ENCODE measurements around the gene SHC4.

SHC4 gene

GRCh38 chr15:48803877-48804276, 159.8 kb downstream of the SHC4 start:
- no peak for TF ChIP-seq CTCF (IDR thresholded peaks at IDR 0.05; ENCODE audit: unreplicated experiment in 3 of 3)

GRCh38 chr15:48802867-48803266, 160.9 kb downstream of the SHC4 start:
- Mint-ChIP-seq H3K36me3 (ENCODE audit: low read depth) (no peaks in the 10 kb centered on the region), H3K4me1 (peaks cover 40% of the 10 kb centered on the region), H3K27me3 (ENCODE audit: low read depth) (no peaks in the 10 kb centered on the region), H3K27ac (no peak overlapping the region), H3K4me3 (no peak overlapping the region), H3K9me3 (no peaks in the 10 kb centered on the region)
- TF ChIP-seq CTCF (IDR thresholded peaks at IDR 0.05; ENCODE audit: unreplicated experiment in 3 of 3), result no peak

More at GRCh38 chr15:48803877-48804276, 159.8 kb downstream of the SHC4 start:
- no peaks in the 10 kb centered on the region for H3K36me3 Mint-ChIP-seq (ENCODE audit: low read depth)
- no peak overlapping the region for H3K4me3 Mint-ChIP-seq
- no peak overlapping the region for H3K27ac Mint-ChIP-seq
- H3K27me3 Mint-ChIP-seq (ENCODE audit: low read depth), result no peaks in the 10 kb centered on the region
- H3K9me3 Mint-ChIP-seq, result no peaks in the 10 kb centered on the region
- H3K4me1 Mint-ChIP-seq, result peaks cover 33% of the 10 kb centered on the region

- Mint-ChIP-seq H3K27me3 (ENCODE audit: low read depth) (no peaks in the 10 kb centered on the region), H3K36me3 (ENCODE audit: low read depth) (no peaks in the 10 kb centered on the region), H3K4me3 (no peak overlapping the region), H3K9me3 (no peaks in the 10 kb centered on the region), H3K4me1 (peaks cover 41% of the 10 kb centered on the region), H3K27ac (no peak overlapping the region)
- no peak for TF ChIP-seq CTCF (IDR thresholded peaks at IDR 0.05; ENCODE audit: unreplicated experiment in 3 of 3)
Measured at GRCh38 chr15:48802257-48802656, 161.5 kb downstream of the SHC4 start.

GRCh38 chr15:48800811-48801455, 162.8 kb downstream of the SHC4 start:
- Mint-ChIP-seq H3K27ac (peak overlapping the region; percentile 16 to 45 (median 28)), H3K27me3 (ENCODE audit: low read depth) (no peaks in the 10 kb centered on the region), H3K36me3 (ENCODE audit: low read depth) (no peaks in the 10 kb centered on the region), H3K4me1 (peaks cover 29% of the 10 kb centered on the region), H3K4me3 (no peak overlapping the region), H3K9me3 (no peaks in the 10 kb centered on the region)
- TF ChIP-seq CTCF (IDR thresholded peaks at IDR 0.05; ENCODE audit: unreplicated experiment in 3 of 3), result peak; percentile 46 to 57 (median 55)

GRCh38 chr15:48800245-48800644, 163.5 kb downstream of the SHC4 start:
- Mint-ChIP-seq H3K9me3 (no peaks in the 10 kb centered on the region), H3K4me1 (peaks cover 22% of the 10 kb centered on the region), H3K27me3 (ENCODE audit: low read depth) (no peaks in the 10 kb centered on the region), H3K4me3 (no peak overlapping the region), H3K36me3 (ENCODE audit: low read depth) (no peaks in the 10 kb centered on the region), H3K27ac (peak overlapping the region in 2 of 3 experiments; percentile 16 to 28)
- TF ChIP-seq CTCF (IDR thresholded peaks at IDR 0.05; ENCODE audit: unreplicated experiment in 3 of 3), result no peak

GRCh38 chr15:48798319-48798718, 165.4 kb downstream of the SHC4 start:
- Mint-ChIP-seq H3K27ac (peak overlapping the region in 1 of 3 experiments; percentile 25), H3K27me3 (ENCODE audit: low read depth) (no peaks in the 10 kb centered on the region), H3K4me3 (no peak overlapping the region)

More at GRCh38 chr15:48798319-48798718, 165.4 kb downstream of the SHC4 start:
- Mint-ChIP-seq H3K36me3 (ENCODE audit: low read depth) (no peaks in the 10 kb centered on the region), H3K4me1 (peaks cover 27% of the 10 kb centered on the region), H3K9me3 (no peaks in the 10 kb centered on the region)
- no peak for TF ChIP-seq CTCF (IDR thresholded peaks at IDR 0.05; ENCODE audit: unreplicated experiment in 3 of 3)

All from nephron (organoid).